ENCODE results near the gene NAALADL2. TPM values are rescaled to one million over a fixed set of nuclear protein-coding genes. Genes with fewer than 3 reads are reported as not detected.

The NAALADL2 gene
- total and polyA plus RNA-seq, 2 of the 13 experiments (the other 11 are each of a cell fraction or from before 2014, with no cell fraction given), result 0.08 TPM; not detected in 1

DNA sequence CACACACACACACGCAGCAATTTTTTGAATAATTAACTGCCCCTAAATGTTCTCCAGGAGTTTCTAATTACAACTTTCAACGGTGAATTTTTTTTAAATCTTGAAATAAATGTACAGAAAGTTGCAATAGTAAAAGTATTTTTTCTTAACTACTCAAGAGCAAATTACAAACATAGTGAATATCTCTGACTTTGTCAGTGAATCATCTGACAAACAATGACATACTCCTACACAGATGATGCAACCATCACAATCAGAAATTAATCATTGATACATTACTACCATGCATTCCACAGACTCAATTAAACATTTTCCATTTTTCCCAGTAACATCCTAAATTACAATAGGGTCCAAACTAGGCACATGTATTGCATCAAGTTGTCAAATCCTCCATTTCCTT is 597.3 kb downstream of the NAALADL2 start:
- Histone ChIP-seq H3K4me3 (replicated peaks in 1 of 3; ENCODE audit: insufficient read depth in 1 of 3, low read depth in 2 of 3, low read length in 3 of 3) (no peak overlapping the region), H3K4me2 (ENCODE audit: low read depth, low read length) (no peak overlapping the region), H4K20me1 (ENCODE audit: insufficient read depth, low read length) (no peaks in the 10 kb centered on the region), H3K79me2 (ENCODE audit: insufficient read depth, low read length) (no peaks in the 10 kb centered on the region), H3K27me3 (ENCODE audit: control insufficient read depth in 1 of 2, insufficient read depth in 2 of 2, low read length in 2 of 2) (no peaks in the 10 kb centered on the region), H3K4me1 (ENCODE audit: insufficient read depth, low read length) (no peaks in the 10 kb centered on the region), H3K36me3 (replicated peaks in 1 of 2; ENCODE audit: control insufficient read depth in 1 of 2, insufficient read depth in 2 of 2, low read length in 2 of 2) (no peaks in the 10 kb centered on the region), H3K27ac (ENCODE audit: extremely low read length, insufficient read depth, low read length) (no peak overlapping the region), H2AFZ (ENCODE audit: low read length) (no peak overlapping the region), H3K9ac (ENCODE audit: insufficient read depth, low read depth, low read length) (no peak overlapping the region), H3K9me3 (ENCODE audit: low read length) (peaks cover 17% of the 10 kb centered on the region)
- 2% methylated on average over 2 of the region's 2 CpGs for WGBS (ENCODE audit: low lambda C conversion rate)
- CTCF ChIA-PET (ENCODE audit: low intra/inter-chr PET ratio, low total read pairs), result no interaction called here
- in situ Hi-C loops (cut with HindIII; ENCODE audit: extremely low pct_ligation_motif_present, low pct_unique_long_range_greater_than_20kb), result no loop called here
- FAIRE-seq (no peak), DNase-seq (ENCODE audit: low spot score) (no peak), ATAC-seq (no peak)
- intact Hi-C loops (cut with micrococcal nuclease; ENCODE audit: unreplicated experiment), result no loop called here
- BruUV-seq (replicated peaks), result no TSS peak
- TF ChIP-seq ARNT (IDR thresholded peaks at IDR 0.05) (no peak), ESRRA (CRISPR knock-in tag; IDR thresholded peaks at IDR 0.05; ENCODE audit: low read depth) (no peak), RAD21 (CRISPR knock-in tag; IDR thresholded peaks at IDR 0.05) (no peak), PBX3 (CRISPR knock-in tag; IDR thresholded peaks at IDR 0.05; ENCODE audit: borderline replicate concordance) (no peak), RNF2 (conservative IDR thresholded peaks at IDR 0.05; ENCODE audit: low read depth) (no peak), ZNF383 (CRISPR knock-in tag; IDR thresholded peaks at IDR 0.05; ENCODE audit: borderline replicate concordance) (no peak), ZNF280D (CRISPR knock-in tag; IDR thresholded peaks at IDR 0.05) (no peak), MAF1 (CRISPR knock-in tag; IDR thresholded peaks at IDR 0.05; ENCODE audit: borderline replicate concordance) (no peak), FOXP1 (IDR thresholded peaks at IDR 0.05) (no peak), FOXP1 (CRISPR knock-in tag; IDR thresholded peaks at IDR 0.05) (no peak), HDAC1 (CRISPR knock-in tag; IDR thresholded peaks at IDR 0.05) (no peak), CCAR2 (optimal IDR thresholded peaks at IDR 0.05; ENCODE audit: low read depth, low read length) (no peak), KDM2A (CRISPR knock-in tag; IDR thresholded peaks at IDR 0.05; ENCODE audit: borderline replicate concordance, low read depth) (no peak), EED (CRISPR knock-in tag; IDR thresholded peaks at IDR 0.05) (no peak), CERS6 (CRISPR knock-in tag; IDR thresholded peaks at IDR 0.05) (no peak), ZNF101 (CRISPR knock-in tag; IDR thresholded peaks at IDR 0.05; ENCODE audit: borderline replicate concordance, low read depth) (no peak)
- TF ChIP-seq, protein P1, sequence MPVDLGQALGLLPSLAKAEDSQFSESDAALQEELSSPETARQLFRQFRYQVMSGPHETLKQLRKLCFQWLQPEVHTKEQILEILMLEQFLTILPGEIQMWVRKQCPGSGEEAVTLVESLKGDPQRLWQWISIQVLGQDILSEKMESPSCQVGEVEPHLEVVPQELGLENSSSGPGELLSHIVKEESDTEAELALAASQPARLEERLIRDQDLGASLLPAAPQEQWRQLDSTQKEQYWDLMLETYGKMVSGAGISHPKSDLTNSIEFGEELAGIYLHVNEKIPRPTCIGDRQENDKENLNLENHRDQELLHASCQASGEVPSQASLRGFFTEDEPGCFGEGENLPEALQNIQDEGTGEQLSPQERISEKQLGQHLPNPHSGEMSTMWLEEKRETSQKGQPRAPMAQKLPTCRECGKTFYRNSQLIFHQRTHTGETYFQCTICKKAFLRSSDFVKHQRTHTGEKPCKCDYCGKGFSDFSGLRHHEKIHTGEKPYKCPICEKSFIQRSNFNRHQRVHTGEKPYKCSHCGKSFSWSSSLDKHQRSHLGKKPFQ (CRISPR knock-in tag; IDR thresholded peaks at IDR 0.05; ENCODE audit: insufficient replicate concordance), result no peak
- TF ChIP-seq, protein P2, sequence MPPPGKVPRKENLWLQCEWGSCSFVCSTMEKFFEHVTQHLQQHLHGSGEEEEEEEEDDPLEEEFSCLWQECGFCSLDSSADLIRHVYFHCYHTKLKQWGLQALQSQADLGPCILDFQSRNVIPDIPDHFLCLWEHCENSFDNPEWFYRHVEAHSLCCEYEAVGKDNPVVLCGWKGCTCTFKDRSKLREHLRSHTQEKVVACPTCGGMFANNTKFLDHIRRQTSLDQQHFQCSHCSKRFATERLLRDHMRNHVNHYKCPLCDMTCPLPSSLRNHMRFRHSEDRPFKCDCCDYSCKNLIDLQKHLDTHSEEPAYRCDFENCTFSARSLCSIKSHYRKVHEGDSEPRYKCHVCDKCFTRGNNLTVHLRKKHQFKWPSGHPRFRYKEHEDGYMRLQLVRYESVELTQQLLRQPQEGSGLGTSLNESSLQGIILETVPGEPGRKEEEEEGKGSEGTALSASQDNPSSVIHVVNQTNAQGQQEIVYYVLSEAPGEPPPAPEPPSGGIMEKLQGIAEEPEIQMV (CRISPR knock-in tag; IDR thresholded peaks at IDR 0.05; ENCODE audit: low read depth), result no peak
- POLR2A ChIA-PET, result no interaction called here
